ENCODE measurements around the gene SSR1. TPM values are rescaled to one million over a fixed set of nuclear protein-coding genes. Genes with fewer than 3 reads are reported as not detected.
A peak's percentile ranks its signal among the peaks of the same experiment; 100 is the strongest.
"Not testable (repeated sequence)": the region's sequence is repeated elsewhere in the genome, so short reads cannot be mapped to it uniquely, and the experiment has no call there.

The SSR1 gene
- total RNA-seq, 4 donors from 2014 or later = 26.6 to 65.7 (median 36.8) TPM

DNA sequence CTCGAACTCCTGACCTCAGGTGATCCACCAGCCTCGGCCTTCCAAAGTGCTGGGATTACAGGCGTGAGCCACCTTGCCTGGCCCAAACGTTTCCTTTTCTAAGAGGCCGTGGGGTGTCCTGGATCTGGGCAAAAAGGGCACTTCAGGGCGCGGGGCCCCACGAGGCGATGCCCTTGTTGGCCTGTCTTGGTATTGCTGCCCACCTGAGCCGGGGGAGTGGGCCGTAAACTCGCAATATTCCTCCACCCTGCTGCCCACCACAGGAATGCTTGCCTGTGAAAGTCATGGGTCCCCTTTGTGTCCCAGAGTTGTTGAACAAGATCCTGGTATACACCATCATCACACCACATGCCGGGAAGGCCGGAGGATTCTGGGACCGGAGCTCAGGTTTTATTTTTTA, 49.0 kb downstream of the SSR1 start:
- H3K36me3 ChIP-seq = no peaks in the 10 kb centered on the region
- H3K4me1 ChIP-seq = peaks cover 0 to 12% (median 3%) of the 10 kb centered on the region in 4 donors
- no peaks in the 10 kb centered on the region for H3K27me3 ChIP-seq
- DNase-seq = peak in 2 of 3 donors; percentile 9 to 30
- no peak overlapping the region for H3K27ac ChIP-seq
- no peak overlapping the region for H3K4me3 ChIP-seq
- no peaks in the 10 kb centered on the region for H3K9me3 ChIP-seq
- TF ChIP-seq POLR2A (IDR thresholded peaks at IDR 0.05) = no peak
- TF ChIP-seq, protein P1, sequence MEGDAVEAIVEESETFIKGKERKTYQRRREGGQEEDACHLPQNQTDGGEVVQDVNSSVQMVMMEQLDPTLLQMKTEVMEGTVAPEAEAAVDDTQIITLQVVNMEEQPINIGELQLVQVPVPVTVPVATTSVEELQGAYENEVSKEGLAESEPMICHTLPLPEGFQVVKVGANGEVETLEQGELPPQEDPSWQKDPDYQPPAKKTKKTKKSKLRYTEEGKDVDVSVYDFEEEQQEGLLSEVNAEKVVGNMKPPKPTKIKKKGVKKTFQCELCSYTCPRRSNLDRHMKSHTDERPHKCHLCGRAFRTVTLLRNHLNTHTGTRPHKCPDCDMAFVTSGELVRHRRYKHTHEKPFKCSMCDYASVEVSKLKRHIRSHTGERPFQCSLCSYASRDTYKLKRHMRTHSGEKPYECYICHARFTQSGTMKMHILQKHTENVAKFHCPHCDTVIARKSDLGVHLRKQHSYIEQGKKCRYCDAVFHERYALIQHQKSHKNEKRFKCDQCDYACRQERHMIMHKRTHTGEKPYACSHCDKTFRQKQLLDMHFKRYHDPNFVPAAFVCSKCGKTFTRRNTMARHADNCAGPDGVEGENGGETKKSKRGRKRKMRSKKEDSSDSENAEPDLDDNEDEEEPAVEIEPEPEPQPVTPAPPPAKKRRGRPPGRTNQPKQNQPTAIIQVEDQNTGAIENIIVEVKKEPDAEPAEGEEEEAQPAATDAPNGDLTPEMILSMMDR (IDR thresholded peaks at IDR 0.05) = no peak

DNA sequence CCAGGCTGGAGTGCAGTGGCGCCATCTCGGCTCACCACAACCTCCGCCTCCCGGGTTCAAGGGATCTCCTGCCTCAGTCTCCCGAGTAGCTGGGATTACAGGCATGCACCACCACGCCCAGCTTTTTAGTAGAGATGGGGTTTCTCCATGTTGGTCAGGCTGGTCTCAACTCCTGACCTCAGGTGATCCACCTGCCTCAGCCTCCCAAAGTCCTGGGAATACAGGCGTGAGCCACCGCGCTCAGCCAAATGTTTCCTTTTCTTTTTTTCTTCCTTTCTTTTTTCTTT, 49.5 kb downstream of the SSR1 start:
- DNase-seq = peak in 2 of 3 donors; percentile 6 to 27
- not testable (repeated sequence) for H3K9me3 ChIP-seq, H3K27me3 ChIP-seq, H3K4me3 ChIP-seq, H3K27ac ChIP-seq, H3K36me3 ChIP-seq
- peaks cover 0 to 12% (median 3%) of the 10 kb centered on the region in 4 donors for H3K4me1 ChIP-seq

GRCh38 chr6:7262746-7263518, 50.1 kb downstream of the SSR1 start:
- H3K27me3 ChIP-seq = no peaks in the 10 kb centered on the region

GRCh38 chr6:7261852-7262461, 51.0 kb downstream of the SSR1 start:
- Histone ChIP-seq H3K27me3 (no peaks in the 10 kb centered on the region), H3K4me1 (peaks cover 0 to 12% (median 3%) of the 10 kb centered on the region in 4 donors), H3K9me3 (no peaks in the 10 kb centered on the region), H3K27ac (peak overlapping the region in 2 of 4 donors; percentile 56 to 59), H3K4me3 (peak overlapping the region; percentile 36 to 61 (median 53)), H3K36me3 (no peaks in the 10 kb centered on the region)
- TF ChIP-seq, protein P1 (IDR thresholded peaks at IDR 0.05) = no peak
- no peak for TF ChIP-seq POLR2A (IDR thresholded peaks at IDR 0.05)
- peak in 1 of 3 donors; percentile 53 for DNase-seq

More at GRCh38 chr6:7262746-7263518, 50.1 kb downstream of the SSR1 start:
- peak in 1 of 3 donors; percentile 35 for DNase-seq
- peaks cover 0 to 12% (median 3%) of the 10 kb centered on the region in 4 donors for H3K4me1 ChIP-seq
- H3K9me3 ChIP-seq = no peaks in the 10 kb centered on the region
- TF ChIP-seq POLR2A (IDR thresholded peaks at IDR 0.05) = no peak
- TF ChIP-seq, protein P1 (IDR thresholded peaks at IDR 0.05) = no peak
- no peak overlapping the region for H3K27ac ChIP-seq
- H3K36me3 ChIP-seq = no peaks in the 10 kb centered on the region
- H3K4me3 ChIP-seq = no peak overlapping the region

GRCh38 chr6:7261032-7261841, 51.8 kb downstream of the SSR1 start:
- Histone ChIP-seq H3K9me3 (no peaks in the 10 kb centered on the region), H3K4me3 (peak overlapping the region; percentile 36 to 61 (median 53)), H3K36me3 (no peaks in the 10 kb centered on the region), H3K27ac (peak overlapping the region in 3 of 4 donors; percentile 38 to 59 (median 56)), H3K27me3 (no peaks in the 10 kb centered on the region), H3K4me1 (peaks cover 0 to 12% (median 3%) of the 10 kb centered on the region in 4 donors)
- TF ChIP-seq, protein P1 (IDR thresholded peaks at IDR 0.05) = no peak
- peak; percentile 46 to 50 for TF ChIP-seq POLR2A (IDR thresholded peaks at IDR 0.05)
- DNase-seq = peak; percentile 57 to 87 (median 86)

All from Peyer's patch (tissue), 4 donors.